HCT116 (cell line): Measurements from ENCODE around the gene C2orf72. TPM values are rescaled to one million over a fixed set of nuclear protein-coding genes. Genes with fewer than 3 reads are reported as not detected.

Experiments
- ATAC-seq: fragments of 200-7000 bp; cut with Tn5 transposase; 2 replicates; pipeline ENCODE4 v1.9.1; 2020; ENCODE audit warnings: mild to moderate bottlenecking, moderate library complexity
- BruUV-seq: library from RNA; stranded (reverse); fragments of 400-500 nt; replicated peaks from 2 replicates; lab custom pipeline; 2021; lab: Mats Ljungman, UMichigan
- CTCF ChIA-PET: fragments of 300-600 bp; sonication (Branson Sonifier 250); formaldehyde crosslinking; loops from one replicate; lab custom pipeline; 2021; ENCODE audit warnings: antibody characterized with exemption; lab: Charles Lee
- POLR2A ChIA-PET: fragments of 300-600, 350-600 bp; sonication (Branson Sonifier 250); formaldehyde crosslinking; loops from one replicate; lab custom pipeline; 2021; ENCODE audit warnings: antibody characterized with exemption; lab: Charles Lee
- RAD21 ChIA-PET, 2 experiments: fragments of 300-600 bp; sonication (Branson Sonifier 250); formaldehyde crosslinking; loops; one replicate each; lab custom pipeline; 2023; ENCODE audit warnings: low total read pairs in 2 of 2; ENCODE audit not compliant: uncharacterized antibody in 2 of 2, unreplicated experiment in 2 of 2, low non-redundant PET in 1 of 2; lab: Charles Lee
- DNase-seq: peaks from one replicate; pipeline ENCODE4 v3.0.0-alpha.2; 2010; ENCODE audit warnings: low read depth, low spot score
- H2AFZ ChIP-seq: fragments of 200-600 bp; shearing (Covaris generic), sonication (generic); 2 replicates; pipeline ENCODE4 v1.6.1; 2017; ENCODE audit warnings: low read depth, mixed run types, mixed read lengths, antibody characterized with exemption, low read length; ENCODE audit not compliant: poor library complexity, severe bottlenecking
- H3K27ac ChIP-seq: 2 replicates; pipeline ENCODE4 v1.5.1; 2012; ENCODE audit warnings: low read depth, low read length
- H3K27me3 ChIP-seq: fragments of 200-600 bp; sonication (generic); 2 replicates; pipeline ENCODE4 v1.6.1; 2016; ENCODE audit warnings: mixed run types, low read length, mixed read lengths; ENCODE audit not compliant: insufficient read depth
- H3K36me3 ChIP-seq, 2 experiments: fragments of 200-500 bp in 1 of 2; fragments of 200-600 bp in 1 of 2; sonication (Bioruptor generic) in 1 of 2; sonication (generic) in 1 of 2; 2 replicates each; pipeline versions ENCODE4 v1.5.1 to v1.6.1; 2014 to 2016; ENCODE audit warnings: low read length in 2 of 2, inconsistent platforms in 1 of 2, mixed read lengths in 1 of 2, mixed run types in 1 of 2; ENCODE audit not compliant: insufficient read depth in 2 of 2, control insufficient read depth in 1 of 2
- H3K4me1 ChIP-seq, 2 experiments: fragments of 200-600 bp in 1 of 2; sonication (generic) in 1 of 2; 2 replicates each; pipeline versions ENCODE4 v1.5.1 to v1.6.1; 2012 to 2017; ENCODE audit warnings: low read length in 2 of 2, inconsistent platforms in 1 of 2, mild to moderate bottlenecking in 1 of 2, mixed read lengths in 1 of 2, mixed run types in 1 of 2, moderate library complexity in 1 of 2; ENCODE audit not compliant: insufficient read depth in 2 of 2, control insufficient read depth in 1 of 2
- H3K4me2 ChIP-seq: fragments of 200-600 bp; sonication (generic); 2 replicates; pipeline ENCODE4 v1.6.1; 2017; ENCODE audit warnings: mixed run types, low read length, mixed read lengths
- H3K4me3 ChIP-seq, 2 experiments: fragments of 200-600 bp in 1 of 2; sonication (generic) in 1 of 2; replicated peaks in 1 of 2; 2 replicates each; pipeline ENCODE4 v1.5.1; 2011 to 2016; ENCODE audit warnings: low read length in 2 of 2, control low read depth in 1 of 2, low read depth in 1 of 2, mild to moderate bottlenecking in 1 of 2, mixed read lengths in 1 of 2, mixed run types in 1 of 2
- H3K79me2 ChIP-seq: fragments of 200-600 bp; sonication (generic); 2 replicates; pipeline ENCODE4 v1.6.1; 2017; ENCODE audit warnings: mild to moderate bottlenecking, mixed run types, low read length, moderate library complexity, mixed read lengths; ENCODE audit not compliant: insufficient read depth
- H3K9ac ChIP-seq: fragments of 200-600 bp; sonication (generic); 2 replicates; pipeline ENCODE4 v1.6.1; 2016; ENCODE audit warnings: low read length, mixed read lengths
- H3K9me2 ChIP-seq: fragments of 200-600 bp; sonication (generic), shearing (Covaris generic); 2 replicates; pipeline ENCODE4 v1.6.1; 2017; ENCODE audit warnings: mixed run types, mild to moderate bottlenecking, moderate library complexity; ENCODE audit not compliant: insufficient read depth
- H3K9me3 ChIP-seq, 2 experiments: fragments of 200-500 bp in 1 of 2; fragments of 200-600 bp in 1 of 2; sonication (Bioruptor generic) in 1 of 2; sonication (generic) in 1 of 2; 2 replicates each; pipeline ENCODE4 v1.6.1; 2014 to 2017; ENCODE audit warnings: low read length in 2 of 2, mixed read lengths in 2 of 2, inconsistent platforms in 1 of 2, low read depth in 1 of 2, mild to moderate bottlenecking in 1 of 2, mixed run types in 1 of 2, moderate library complexity in 1 of 2; ENCODE audit not compliant: control insufficient read depth in 1 of 2, insufficient read depth in 1 of 2
- H4K20me1 ChIP-seq: fragments of 200-600 bp; sonication (generic), shearing (Covaris generic); 2 replicates; pipeline ENCODE4 v1.6.1; 2017; ENCODE audit warnings: mixed run types, mild to moderate bottlenecking, moderate library complexity; ENCODE audit not compliant: insufficient read depth
- CBX3 ChIP-seq: IDR thresholded peaks from 2 replicates; pipeline ENCODE4 v1.6.1; 2012; ENCODE audit warnings: low read depth
- TCF7L2 ChIP-seq: IDR thresholded peaks from 2 replicates; pipeline ENCODE4 v1.7.0; 2011; ENCODE audit warnings: borderline replicate concordance, inconsistent platforms; ENCODE audit not compliant: insufficient read depth, insufficient read length; ENCODE audit errors: extremely low read depth
- YY1 ChIP-seq: IDR thresholded peaks from 2 replicates; pipeline ENCODE4 v1.6.1; 2011; ENCODE audit warnings: low read length, low read depth, moderate library complexity, mild to moderate bottlenecking; ENCODE audit not compliant: insufficient replicate concordance; ENCODE audit errors: extremely low read depth
- intact Hi-C: fragments of 100-400 bp; cut with micrococcal nuclease; formaldehyde crosslinking; loops from 2 replicates; pipeline ENCODE4 v1.10.0; 2022
- total RNA-seq: library from RNA; stranded (reverse); gene quantifications from one replicate; pipeline ENCODE4 v1.2.1, GENCODE V29; 2021; ENCODE audit not compliant: unreplicated experiment

The C2orf72 gene
- total RNA-seq, 1 experiment from 2014 or later = 3.7 TPM

- no peak for TF ChIP-seq TCF7L2
- H3K4me2 ChIP-seq = no peak overlapping the region
- no peaks in the 10 kb centered on the region for H3K79me2 ChIP-seq
- no peaks in the 10 kb centered on the region for H3K9me2 ChIP-seq
- DNase-seq (no peak), ATAC-seq (no peak)
- no peaks in the 10 kb centered on the region for H4K20me1 ChIP-seq
- peaks cover 0 to 4% of the 10 kb centered on the region in 2 experiments; a peak in 1 of 4 replicates for H3K4me1 ChIP-seq
- H2AFZ ChIP-seq = no peak overlapping the region
- peaks cover 0 to 3% of the 10 kb centered on the region in 2 experiments; a peak in 1 of 4 replicates for H3K36me3 ChIP-seq
- H3K27me3 ChIP-seq = no peaks in the 10 kb centered on the region
- no TSS peak for BruUV-seq
- intact Hi-C loops = no loop called here
- no peak overlapping the region for H3K4me3 ChIP-seq
- ChIA-PET RAD21 (no interaction called here), CTCF (interaction anchor here (2.5 kb wide), 1 partner anchor 9 kb away, joined by 10 read pairs; no protein-coding TSS in a partner anchor), POLR2A (no interaction called here)
- no peak overlapping the region for H3K27ac ChIP-seq
- no peaks in the 10 kb centered on the region for H3K9me3 ChIP-seq
- no peak overlapping the region for H3K9ac ChIP-seq
Observed at GRCh38 chr2:231043796-231044195, 6.5 kb downstream of the C2orf72 start.

GRCh38 chr2:231046916-231047273 lies 9.6 kb downstream of the C2orf72 start:
- no peak for DNase-seq
- H3K4me1 ChIP-seq = no peaks in the 10 kb centered on the region
- no peak overlapping the region for H3K4me2 ChIP-seq
- no TSS peak for BruUV-seq
- no peak overlapping the region for H3K9ac ChIP-seq
- ATAC-seq = no peak
- H3K27ac ChIP-seq = no peak overlapping the region
- H3K27me3 ChIP-seq = no peaks in the 10 kb centered on the region
- H3K9me3 ChIP-seq = no peaks in the 10 kb centered on the region
- H3K79me2 ChIP-seq = no peaks in the 10 kb centered on the region
- no peak overlapping the region for H2AFZ ChIP-seq
- RAD21 ChIA-PET = no interaction called here
- CTCF ChIA-PET = no interaction called here
- H4K20me1 ChIP-seq = no peaks in the 10 kb centered on the region
- H3K4me3 ChIP-seq = no peak overlapping the region
- intact Hi-C loops = no loop called here
- no peaks in the 10 kb centered on the region for H3K9me2 ChIP-seq
- POLR2A ChIA-PET = no interaction called here
- peaks cover 0 to 3% of the 10 kb centered on the region in 2 experiments; a peak in 1 of 4 replicates for H3K36me3 ChIP-seq
- TF ChIP-seq CBX3 (no peak), YY1 (no peak)
